Ovary (tissue), 1 donor: ENCODE results near the gene PSPC1.

ENCODE experiments used
- EP300 ChIP-seq: sonication (generic); formaldehyde crosslinking; IDR thresholded peaks from one replicate; pipeline ENCODE4 v1.6.1; 2017; ENCODE audit warnings: antibody characterized with exemption
- POLR2A ChIP-seq: fragments of 450-650 bp; IDR thresholded peaks from one replicate; pipeline ENCODE4 v1.6.1; 2017; ENCODE audit warnings: antibody characterized with exemption, mild to moderate bottlenecking, moderate library complexity

DNA sequence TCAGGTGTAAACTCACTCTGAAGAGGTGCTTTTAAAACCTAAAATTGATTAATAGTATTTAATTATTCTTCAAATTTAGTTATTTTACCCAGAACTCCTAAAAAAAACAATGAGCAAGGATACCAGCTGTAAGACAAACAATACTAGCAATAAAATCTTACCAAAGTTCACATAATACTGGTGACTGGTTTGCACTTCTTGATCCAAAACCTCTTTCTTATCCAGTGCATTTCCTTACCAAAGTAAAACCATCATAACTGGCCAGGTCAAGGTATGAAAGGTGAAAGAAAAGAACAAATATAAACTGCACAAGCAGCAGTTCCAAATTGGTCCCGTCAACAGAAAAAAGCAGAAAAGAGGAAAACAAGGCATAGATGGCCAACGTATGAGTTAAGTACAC, 62.7 kb downstream of the PSPC1 start:
- TF ChIP-seq EP300 (no peak), POLR2A (no peak)
